Cardiac muscle cell (in vitro differentiated cells and primary cell): ENCODE results near the gene DNM3. TPM values are rescaled to one million over a fixed set of nuclear protein-coding genes. Genes with fewer than 3 reads are reported as not detected.

ENCODE experiments used
- DNase-seq, 2 donors: peaks; one replicate each; pipeline versions ENCODE4 v3.0.0 to v3.0.0-alpha.2; 2010 to 2017; ENCODE audit warnings: low read depth in 1 of 2, low spot score in 1 of 2
- H3K27ac ChIP-seq: fragments of 200-600 bp; sonication (generic); 2 replicates; pipeline ENCODE4 v1.5.1; 2016
- H3K27me3 ChIP-seq: fragments of 200-600 bp; sonication (generic); 2 replicates; pipeline ENCODE4 v1.6.0; 2016; ENCODE audit warnings: control low read depth
- H3K36me3 ChIP-seq: fragments of 200-600 bp; sonication (generic); 2 replicates; pipeline ENCODE4 v1.5.1; 2016; ENCODE audit warnings: control low read depth
- H3K4me1 ChIP-seq: fragments of 200-600 bp; sonication (generic); 2 replicates; pipeline ENCODE4 v1.8.1; 2017; ENCODE audit warnings: low read depth, mild to moderate bottlenecking, mixed run types
- H3K4me3 ChIP-seq: fragments of 200-600 bp; sonication (generic); 2 replicates; pipeline ENCODE4 v1.5.1; 2016; ENCODE audit warnings: mild to moderate bottlenecking
- H3K9me3 ChIP-seq: fragments of 200-600 bp; sonication (generic); 2 replicates; pipeline ENCODE4 v1.5.1; 2017; ENCODE audit warnings: low read depth, mild to moderate bottlenecking, control low read depth
- polyA plus RNA-seq: library from polyadenylated mRNA; unstranded; fragments of >200 nt; fragmentation: Nextera tagmentation; extraction: Ambion mirVana; gene quantifications from 2 replicates; pipeline ENCODE4 v1.2.1, GENCODE V29; 2016
- total RNA-seq: library from RNA; depleted of rRNA; stranded (reverse); fragments of >200 nt; gene quantifications from 2 replicates; pipeline ENCODE4 v1.2.3, GENCODE V29; 2016
- TF ChIP-seq, protein P1 (sequence below): IDR thresholded peaks from 2 replicates; pipeline ENCODE4 v1.5.1; 2012; ENCODE audit warnings: low read depth, mild to moderate bottlenecking, low read length

DNM3 gene
- total and polyA plus RNA-seq, 2 experiments from 2014 or later = 0.42 TPM; not detected in 1

DNA sequence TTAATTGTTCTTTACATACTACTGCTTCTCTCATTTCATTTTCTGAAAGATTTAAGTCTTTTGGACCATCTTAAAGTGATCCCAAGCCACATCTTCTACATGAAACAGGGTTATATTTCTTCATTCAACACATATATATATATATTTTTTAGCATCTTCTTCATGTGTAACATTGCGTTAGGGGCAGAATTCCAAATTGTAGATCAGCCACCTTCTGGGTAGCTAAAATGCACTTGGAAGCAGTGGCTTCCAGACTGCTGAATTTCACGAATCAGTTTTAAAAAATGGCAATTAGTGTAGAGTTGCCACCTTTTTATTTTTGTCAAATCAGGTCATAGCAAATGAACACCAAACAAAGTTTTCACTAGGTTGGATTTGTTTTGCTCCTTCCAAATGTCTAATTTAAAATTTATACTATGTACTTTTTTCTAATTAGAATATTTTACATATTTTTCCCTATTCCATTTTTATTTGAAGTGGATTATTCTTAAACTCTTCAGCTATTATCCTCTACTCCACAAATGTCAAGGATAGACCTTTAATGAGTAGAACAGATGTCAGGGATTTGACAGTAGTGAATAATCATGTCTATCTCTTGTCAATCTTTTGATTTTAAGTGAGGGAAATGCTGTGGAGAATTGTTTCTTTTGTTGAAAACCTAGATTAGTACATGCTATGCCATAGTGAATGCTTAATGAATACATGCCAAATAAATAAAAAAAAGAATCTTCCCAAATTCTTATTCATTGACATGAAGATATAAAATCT is 55.8 kb downstream of the DNM3 start:
- no peak for DNase-seq
- no peak overlapping the region for H3K4me3 ChIP-seq
- no peaks in the 10 kb centered on the region for H3K36me3 ChIP-seq
- no peaks in the 10 kb centered on the region for H3K4me1 ChIP-seq
- no peaks in the 10 kb centered on the region for H3K9me3 ChIP-seq
- TF ChIP-seq, protein P1, sequence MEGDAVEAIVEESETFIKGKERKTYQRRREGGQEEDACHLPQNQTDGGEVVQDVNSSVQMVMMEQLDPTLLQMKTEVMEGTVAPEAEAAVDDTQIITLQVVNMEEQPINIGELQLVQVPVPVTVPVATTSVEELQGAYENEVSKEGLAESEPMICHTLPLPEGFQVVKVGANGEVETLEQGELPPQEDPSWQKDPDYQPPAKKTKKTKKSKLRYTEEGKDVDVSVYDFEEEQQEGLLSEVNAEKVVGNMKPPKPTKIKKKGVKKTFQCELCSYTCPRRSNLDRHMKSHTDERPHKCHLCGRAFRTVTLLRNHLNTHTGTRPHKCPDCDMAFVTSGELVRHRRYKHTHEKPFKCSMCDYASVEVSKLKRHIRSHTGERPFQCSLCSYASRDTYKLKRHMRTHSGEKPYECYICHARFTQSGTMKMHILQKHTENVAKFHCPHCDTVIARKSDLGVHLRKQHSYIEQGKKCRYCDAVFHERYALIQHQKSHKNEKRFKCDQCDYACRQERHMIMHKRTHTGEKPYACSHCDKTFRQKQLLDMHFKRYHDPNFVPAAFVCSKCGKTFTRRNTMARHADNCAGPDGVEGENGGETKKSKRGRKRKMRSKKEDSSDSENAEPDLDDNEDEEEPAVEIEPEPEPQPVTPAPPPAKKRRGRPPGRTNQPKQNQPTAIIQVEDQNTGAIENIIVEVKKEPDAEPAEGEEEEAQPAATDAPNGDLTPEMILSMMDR = no peak
- no peak overlapping the region for H3K27ac ChIP-seq
- no peaks in the 10 kb centered on the region for H3K27me3 ChIP-seq

DNA sequence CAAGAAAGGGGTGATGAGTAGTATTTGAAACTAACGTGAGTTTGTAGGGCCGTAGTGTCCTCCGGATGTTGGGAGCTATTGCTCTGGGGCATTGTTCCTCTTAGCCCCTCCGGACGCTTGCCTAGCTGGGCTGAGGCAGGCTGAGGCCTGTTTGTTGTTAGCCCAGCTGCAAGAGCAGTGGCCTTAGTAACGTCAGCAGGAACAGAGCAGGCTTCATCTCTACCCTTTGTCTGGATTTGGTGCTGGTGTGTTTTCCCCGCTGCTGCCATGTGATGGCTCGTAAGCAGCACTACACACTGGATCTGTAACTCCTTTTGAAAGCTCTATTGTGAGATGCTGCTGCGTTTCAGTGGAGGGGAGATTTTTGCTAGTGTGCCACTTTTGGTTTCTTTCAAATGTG is 57.6 kb downstream of the DNM3 start:
- peak in 1 of 2 donors; percentile 11 for DNase-seq
- TF ChIP-seq, protein P1 = no peak
- Histone ChIP-seq H3K9me3 (no peaks in the 10 kb centered on the region), H3K36me3 (no peaks in the 10 kb centered on the region), H3K4me3 (no peak overlapping the region), H3K27ac (no peak overlapping the region), H3K27me3 (no peaks in the 10 kb centered on the region), H3K4me1 (no peaks in the 10 kb centered on the region)

DNA sequence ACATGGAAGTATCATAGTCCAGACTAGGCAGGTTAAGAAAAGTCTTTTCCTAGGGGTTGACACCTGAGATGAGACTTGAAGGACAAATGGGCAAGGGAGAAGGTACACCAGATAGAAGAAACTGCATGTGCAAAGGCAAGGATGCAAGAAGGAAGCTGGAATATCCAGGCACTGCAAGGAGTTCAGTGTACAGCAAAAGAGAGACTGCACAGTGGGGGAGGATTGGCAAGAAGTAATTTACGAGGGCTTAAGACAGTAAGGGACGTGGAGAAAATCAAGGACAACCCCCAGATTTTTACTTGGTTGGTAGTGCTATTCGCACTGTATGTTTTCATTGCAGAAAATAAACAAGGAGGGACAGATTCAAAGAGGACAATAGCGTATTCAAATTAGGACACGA is 58.5 kb downstream of the DNM3 start:
- TF ChIP-seq, protein P1 = no peak
- H3K4me1 ChIP-seq = no peaks in the 10 kb centered on the region
- no peaks in the 10 kb centered on the region for H3K27me3 ChIP-seq
- H3K36me3 ChIP-seq = no peaks in the 10 kb centered on the region
- no peak overlapping the region for H3K27ac ChIP-seq
- DNase-seq = no peak
- H3K9me3 ChIP-seq = no peaks in the 10 kb centered on the region
- no peak overlapping the region for H3K4me3 ChIP-seq

DNA sequence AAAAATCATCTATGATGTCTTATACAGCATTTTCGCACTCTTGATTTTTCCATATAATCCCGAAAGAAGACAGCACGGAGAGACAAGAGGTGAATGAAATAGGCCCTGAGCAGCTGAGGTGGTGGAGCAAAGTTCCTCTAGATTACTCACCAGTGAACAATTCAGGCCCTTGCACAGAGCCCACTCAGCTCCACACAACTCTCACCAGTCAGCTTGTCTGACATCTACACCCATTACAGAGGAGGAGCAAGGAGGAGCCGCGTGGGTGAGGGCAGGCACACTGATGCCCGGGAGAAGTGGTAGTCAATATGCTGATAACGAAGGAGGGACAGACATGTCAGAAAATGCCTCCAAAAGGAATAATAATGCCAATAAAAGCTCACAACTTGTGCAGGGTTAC is 59.9 kb downstream of the DNM3 start:
- H3K36me3 ChIP-seq = no peaks in the 10 kb centered on the region
- no peak overlapping the region for H3K4me3 ChIP-seq
- TF ChIP-seq, protein P1 = no peak
- no peaks in the 10 kb centered on the region for H3K27me3 ChIP-seq
- no peaks in the 10 kb centered on the region for H3K9me3 ChIP-seq
- no peaks in the 10 kb centered on the region for H3K4me1 ChIP-seq
- H3K27ac ChIP-seq = no peak overlapping the region
- DNase-seq = no peak

DNA sequence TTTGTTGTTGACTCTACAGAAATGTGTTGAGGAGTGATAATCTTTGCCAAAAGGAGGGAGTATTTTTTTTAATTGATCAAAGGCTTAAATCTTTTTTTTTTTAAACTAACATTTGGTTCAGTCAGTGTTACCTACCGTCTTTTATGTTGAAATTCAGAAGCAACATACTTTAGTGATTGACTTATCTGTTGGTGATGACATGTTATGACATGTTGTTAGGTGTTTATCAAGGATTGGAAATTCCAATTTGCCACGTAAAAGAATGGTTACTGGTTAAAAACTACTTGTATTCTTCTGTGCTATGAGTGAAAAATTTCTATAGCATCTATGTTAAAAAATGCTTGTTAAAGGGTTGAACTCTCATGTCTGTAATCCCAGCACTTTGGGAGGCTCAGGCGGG is 61.2 kb downstream of the DNM3 start:
- Histone ChIP-seq H3K4me1 (no peaks in the 10 kb centered on the region), H3K27me3 (no peaks in the 10 kb centered on the region), H3K9me3 (no peaks in the 10 kb centered on the region), H3K27ac (no peak overlapping the region), H3K36me3 (no peaks in the 10 kb centered on the region), H3K4me3 (no peak overlapping the region)
- no peak for DNase-seq
- TF ChIP-seq, protein P1 = no peak
